ENCODE results near the gene EXTL2.

DNA sequence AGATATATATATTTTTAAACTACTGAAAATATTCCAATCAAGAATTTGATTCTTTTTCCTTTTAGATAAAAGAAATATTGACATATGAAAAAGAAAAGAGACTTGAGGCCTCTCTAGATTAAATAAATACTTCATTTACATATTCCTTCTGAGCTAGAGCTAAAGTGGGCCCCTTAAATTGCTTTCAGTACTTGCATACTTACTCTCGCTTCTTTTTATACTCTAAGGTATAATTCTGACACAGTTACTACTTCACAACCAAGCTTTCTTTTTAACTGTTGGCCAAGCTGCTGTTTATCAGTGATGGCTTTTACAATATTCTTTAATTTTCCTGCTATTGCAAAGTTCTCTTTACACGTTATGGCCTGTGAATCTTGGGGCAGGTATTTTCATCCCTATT is 24.6 kb downstream of the EXTL2 start:
- TF ChIP-seq JUND (IDR thresholded peaks at IDR 0.05) (no peak), RAD21 (IDR thresholded peaks at IDR 0.05) (no peak), YY1 (IDR thresholded peaks at IDR 0.05) (no peak), SP1 (IDR thresholded peaks at IDR 0.05) (no peak)
- TF ChIP-seq, protein P1, sequence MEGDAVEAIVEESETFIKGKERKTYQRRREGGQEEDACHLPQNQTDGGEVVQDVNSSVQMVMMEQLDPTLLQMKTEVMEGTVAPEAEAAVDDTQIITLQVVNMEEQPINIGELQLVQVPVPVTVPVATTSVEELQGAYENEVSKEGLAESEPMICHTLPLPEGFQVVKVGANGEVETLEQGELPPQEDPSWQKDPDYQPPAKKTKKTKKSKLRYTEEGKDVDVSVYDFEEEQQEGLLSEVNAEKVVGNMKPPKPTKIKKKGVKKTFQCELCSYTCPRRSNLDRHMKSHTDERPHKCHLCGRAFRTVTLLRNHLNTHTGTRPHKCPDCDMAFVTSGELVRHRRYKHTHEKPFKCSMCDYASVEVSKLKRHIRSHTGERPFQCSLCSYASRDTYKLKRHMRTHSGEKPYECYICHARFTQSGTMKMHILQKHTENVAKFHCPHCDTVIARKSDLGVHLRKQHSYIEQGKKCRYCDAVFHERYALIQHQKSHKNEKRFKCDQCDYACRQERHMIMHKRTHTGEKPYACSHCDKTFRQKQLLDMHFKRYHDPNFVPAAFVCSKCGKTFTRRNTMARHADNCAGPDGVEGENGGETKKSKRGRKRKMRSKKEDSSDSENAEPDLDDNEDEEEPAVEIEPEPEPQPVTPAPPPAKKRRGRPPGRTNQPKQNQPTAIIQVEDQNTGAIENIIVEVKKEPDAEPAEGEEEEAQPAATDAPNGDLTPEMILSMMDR (IDR thresholded peaks at IDR 0.05; ENCODE audit: low read depth, low read length, missing input control): no peak

Data from liver (tissue), 3 donors.